ENCODE results near the gene KHSRP. TPM values are rescaled to one million over a fixed set of nuclear protein-coding genes. Genes with fewer than 3 reads are reported as not detected.
"Not testable (repeated sequence)": the region's sequence is repeated elsewhere in the genome, so short reads cannot be mapped to it uniquely, and the experiment has no call there.

The KHSRP gene
- total and polyA plus RNA-seq, 2 of the 13 experiments (the other 11 are each of a cell fraction or from before 2014, with no cell fraction given), result 72.1 to 129 TPM

DNA sequence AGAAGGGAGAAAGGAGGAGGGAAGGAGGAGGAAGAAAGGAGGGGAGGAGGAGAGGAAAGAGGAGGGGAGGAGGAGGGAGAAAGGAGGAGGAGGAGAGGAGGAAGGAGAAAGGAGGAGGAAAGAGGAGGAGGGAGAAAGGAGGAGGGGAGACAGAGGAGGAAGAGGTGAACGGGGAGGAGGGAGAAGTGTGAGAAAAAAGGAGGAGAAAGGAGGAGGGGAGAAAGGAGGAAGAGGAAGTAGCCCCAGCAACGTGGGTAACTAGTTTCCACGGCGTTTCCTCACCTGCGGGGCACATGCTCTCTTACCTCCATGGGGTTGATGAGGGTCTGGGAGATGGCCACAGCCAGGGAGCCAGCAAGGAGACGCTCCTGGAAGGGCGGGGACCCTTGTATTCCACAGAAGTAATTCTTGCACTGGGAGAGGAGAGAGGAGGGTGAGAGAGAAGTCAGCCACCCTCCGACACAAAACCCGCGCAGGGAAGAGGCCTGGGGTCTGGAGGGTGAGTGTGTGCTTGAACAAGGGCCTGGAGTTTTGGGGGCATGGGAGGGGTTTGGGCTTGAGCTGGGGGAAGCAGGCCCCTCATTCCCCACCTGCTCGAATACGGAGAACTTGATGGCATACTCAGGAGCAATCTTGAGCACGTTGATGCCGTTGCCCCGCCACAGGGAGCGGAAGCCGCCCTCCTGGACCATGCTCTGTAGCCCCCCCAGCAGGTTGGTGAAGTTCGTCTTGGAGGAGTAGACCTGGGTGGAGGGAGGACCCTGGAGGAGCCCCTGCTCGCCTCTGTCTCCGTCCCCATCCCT is 5.0 kb upstream of the KHSRP start:
- no peaks in the 10 kb centered on the region for H3K9me3 ChIP-seq (ENCODE audit: low read length)
- whole genome bisulfite sequencing (ENCODE audit: low lambda C conversion rate), result 57% methylated on average over 16 of the region's 20 CpGs
- H3K9ac ChIP-seq (ENCODE audit: insufficient read depth, low read depth, low read length), result no peak overlapping the region
- ATAC-seq (no peak), FAIRE-seq (no peak), DNase-seq (ENCODE audit: low spot score) (no peak)
- no peaks in the 10 kb centered on the region for H3K79me2 ChIP-seq (ENCODE audit: insufficient read depth, low read length)
- H2AFZ ChIP-seq (ENCODE audit: low read length), result no peak overlapping the region
- ChIA-PET POLR2A (no interaction called here), CTCF (ENCODE audit: low intra/inter-chr PET ratio, low total read pairs) (no interaction called here)
- no peaks in the 10 kb centered on the region for H4K20me1 ChIP-seq (ENCODE audit: insufficient read depth, low read length)
- H3K36me3 ChIP-seq (replicated peaks in 1 of 2; ENCODE audit: control insufficient read depth in 1 of 2, insufficient read depth in 2 of 2, low read length in 2 of 2), result no peaks in the 10 kb centered on the region
- no peak overlapping the region for H3K27ac ChIP-seq (ENCODE audit: extremely low read length, insufficient read depth, low read length)
- peaks cover 14% of the 10 kb centered on the region for H3K4me1 ChIP-seq (ENCODE audit: insufficient read depth, low read length)
- in situ Hi-C loops (cut with HindIII; ENCODE audit: extremely low pct_ligation_motif_present, low pct_unique_long_range_greater_than_20kb) (no loop called here), intact Hi-C loops (cut with micrococcal nuclease; ENCODE audit: unreplicated experiment) (no loop called here)
- no TSS peak for BruUV-seq (replicated peaks)
- no peak overlapping the region for H3K4me3 ChIP-seq (replicated peaks in 1 of 3; ENCODE audit: insufficient read depth in 1 of 3, low read depth in 2 of 3, low read length in 3 of 3)
- TF ChIP-seq ZNF263 (CRISPR knock-in tag; IDR thresholded peaks at IDR 0.05), result 0 out of 2 replicates have a peak, but pooled peaks have one; percentile 47
- peak; percentile 68 for TF ChIP-seq PCBP2 (optimal IDR thresholded peaks at IDR 0.05; ENCODE audit: low read depth, low read length, poor library complexity, severe bottlenecking)
- no peak for TF ChIP-seq ZNF3 (CRISPR knock-in tag; IDR thresholded peaks at IDR 0.05)
- no peak for TF ChIP-seq CTCF (CRISPR knock-in tag; IDR thresholded peaks at IDR 0.05)
- H3K27me3 ChIP-seq (ENCODE audit: control insufficient read depth in 1 of 2, insufficient read depth in 2 of 2, low read length in 2 of 2), result no peaks in the 10 kb centered on the region
- no peak overlapping the region for H3K4me2 ChIP-seq (ENCODE audit: low read depth, low read length)

GRCh38 chr19:6428692-6429418 is 4.2 kb upstream of the KHSRP start:
- H4K20me1 ChIP-seq (ENCODE audit: insufficient read depth, low read length); FAIRE-seq; ATAC-seq; in situ Hi-C loops (cut with HindIII; ENCODE audit: extremely low pct_ligation_motif_present, low pct_unique_long_range_greater_than_20kb); H3K4me3 ChIP-seq (replicated peaks in 1 of 3; ENCODE audit: insufficient read depth in 1 of 3, low read depth in 2 of 3, low read length in 3 of 3); H3K79me2 ChIP-seq (ENCODE audit: insufficient read depth, low read length); H3K4me2 ChIP-seq (ENCODE audit: low read depth, low read length); intact Hi-C loops (cut with micrococcal nuclease; ENCODE audit: unreplicated experiment); H3K27ac ChIP-seq (ENCODE audit: extremely low read length, insufficient read depth, low read length); POLR2A ChIA-PET; H3K9ac ChIP-seq (ENCODE audit: insufficient read depth, low read depth, low read length); CTCF ChIA-PET (ENCODE audit: low intra/inter-chr PET ratio, low total read pairs); H3K36me3 ChIP-seq (replicated peaks in 1 of 2; ENCODE audit: control insufficient read depth in 1 of 2, insufficient read depth in 2 of 2, low read length in 2 of 2); H3K27me3 ChIP-seq (ENCODE audit: control insufficient read depth in 1 of 2, insufficient read depth in 2 of 2, low read length in 2 of 2); DNase-seq (ENCODE audit: low spot score); H2AFZ ChIP-seq (ENCODE audit: low read length); H3K9me3 ChIP-seq (ENCODE audit: low read length); BruUV-seq (replicated peaks): not testable (repeated sequence)
- peaks cover 14% of the 10 kb centered on the region for H3K4me1 ChIP-seq (ENCODE audit: insufficient read depth, low read length)
- WGBS (ENCODE audit: low lambda C conversion rate), result 50% methylated on average over 2 of the region's 2 CpGs
- peak; percentile 92 for TF ChIP-seq HNRNPK (IDR thresholded peaks at IDR 0.05; ENCODE audit: low read depth, low read length, poor library complexity, severe bottlenecking)
